K562 (cell line): Measurements from ENCODE around the gene POLRMT. TPM values are rescaled to one million over a fixed set of nuclear protein-coding genes. Genes with fewer than 3 reads are reported as not detected.
A peak's percentile ranks its signal among the peaks of the same experiment; 100 is the strongest.

ENCODE experiments used
- ARHGAP35 ChIP-seq: fragments of 450-650 bp; IDR thresholded peaks from 2 replicates; pipeline ENCODE4 v1.6.1; 2018; ENCODE audit not compliant: partially characterized antibody
- CBFB ChIP-seq: sonication (generic); formaldehyde crosslinking; IDR thresholded peaks from 2 replicates; pipeline ENCODE4 v1.4.0; 2020; ENCODE audit warnings: mild to moderate bottlenecking, missing genetic modification reagents
- CC2D1A ChIP-seq: fragments of 450-650 bp; IDR thresholded peaks from 2 replicates; pipeline ENCODE4 v1.6.1; 2017; ENCODE audit warnings: mild to moderate bottlenecking
- MLLT1 ChIP-seq, 2 experiments: fragments of 450-650 bp; IDR thresholded peaks; 2 replicates each; pipeline ENCODE4 v1.6.1; 2016
- MLX ChIP-seq, 2 experiments: fragments of 450-650 bp in 1 of 2; sonication (generic) in 1 of 2; formaldehyde crosslinking; conservative IDR thresholded peaks; 2 replicates each; pipeline versions ENCODE4 v1.4.0 to v1.8.1; 2020 to 2022; ENCODE audit warnings: mild to moderate bottlenecking in 1 of 2, missing genetic modification reagents in 1 of 2
- MYNN ChIP-seq, 2 experiments: sonication (generic); formaldehyde crosslinking in 1 of 2; IDR thresholded peaks; 2 replicates each; pipeline versions ENCODE4 v1.5.0 to v1.6.1; 2016 to 2020; ENCODE audit warnings: antibody characterized with exemption in 1 of 2, missing genetic modification reagents in 1 of 2
- NFE2 ChIP-seq: IDR thresholded peaks from 2 replicates; pipeline ENCODE4 v1.6.1; 2014; ENCODE audit warnings: antibody characterized with exemption, low read depth
- NFYB ChIP-seq: IDR thresholded peaks from 2 replicates; pipeline ENCODE4 v1.6.1; 2011; ENCODE audit warnings: mild to moderate bottlenecking, moderate library complexity; ENCODE audit not compliant: insufficient read length; ENCODE audit errors: extremely low read depth
- ZHX1 ChIP-seq: fragments of 150-350 bp; conservative IDR thresholded peaks from 2 replicates; pipeline ENCODE4 v1.6.1; 2014; ENCODE audit warnings: low read length
- ZNF212 ChIP-seq: fragments of 450-650 bp; formaldehyde crosslinking; IDR thresholded peaks from 2 replicates; pipeline ENCODE4 v1.4.0; 2020; ENCODE audit warnings: mild to moderate bottlenecking
- polyA plus RNA-seq, 8 experiments: library from polyadenylated mRNA; depleted of rRNA in 4 of 8; stranded (reverse) in 5 of 8; unstranded in 3 of 8; fragments of >200 nt; fragmentation: Nextera tagmentation in 2 of 8; fragmentation: Illumina TruSeq in 1 of 8; extraction: Ambion mirVana in 2 of 8; extraction: Trizol in 1 of 8; gene quantifications; 2 replicates each; pipeline versions ENCODE4 v1.2.1 to v1.2.3, GENCODE V29; 2011 to 2014; ENCODE audit warnings: inconsistent platforms in 1 of 8, missing spikeins in 1 of 8
- total RNA-seq, 7 experiments: library from RNA; depleted of rRNA in 6 of 7; stranded (reverse); fragments of >200 nt in 6 of 7; fragmentation: Illumina TruSeq in 2 of 7; extraction: Trizol in 2 of 7; gene quantifications; 2 replicates each; pipeline versions ENCODE4 v1.2.1 to v1.2.3, GENCODE V29; 2011 to 2021; ENCODE audit warnings: low replicate concordance in 1 of 7
- TF ChIP-seq, protein P1 (sequence below): sonication (generic); formaldehyde crosslinking; IDR thresholded peaks from 2 replicates; pipeline ENCODE4 v1.8.0; 2023; ENCODE audit warnings: missing genetic modification reagents, mild to moderate bottlenecking, borderline replicate concordance

The POLRMT gene
- total and polyA plus RNA-seq, 9 of the 15 experiments (the other 6 are each of a cell fraction or from before 2014, with no cell fraction given) = 30.3 to 144 (median 68.0) TPM

DNA sequence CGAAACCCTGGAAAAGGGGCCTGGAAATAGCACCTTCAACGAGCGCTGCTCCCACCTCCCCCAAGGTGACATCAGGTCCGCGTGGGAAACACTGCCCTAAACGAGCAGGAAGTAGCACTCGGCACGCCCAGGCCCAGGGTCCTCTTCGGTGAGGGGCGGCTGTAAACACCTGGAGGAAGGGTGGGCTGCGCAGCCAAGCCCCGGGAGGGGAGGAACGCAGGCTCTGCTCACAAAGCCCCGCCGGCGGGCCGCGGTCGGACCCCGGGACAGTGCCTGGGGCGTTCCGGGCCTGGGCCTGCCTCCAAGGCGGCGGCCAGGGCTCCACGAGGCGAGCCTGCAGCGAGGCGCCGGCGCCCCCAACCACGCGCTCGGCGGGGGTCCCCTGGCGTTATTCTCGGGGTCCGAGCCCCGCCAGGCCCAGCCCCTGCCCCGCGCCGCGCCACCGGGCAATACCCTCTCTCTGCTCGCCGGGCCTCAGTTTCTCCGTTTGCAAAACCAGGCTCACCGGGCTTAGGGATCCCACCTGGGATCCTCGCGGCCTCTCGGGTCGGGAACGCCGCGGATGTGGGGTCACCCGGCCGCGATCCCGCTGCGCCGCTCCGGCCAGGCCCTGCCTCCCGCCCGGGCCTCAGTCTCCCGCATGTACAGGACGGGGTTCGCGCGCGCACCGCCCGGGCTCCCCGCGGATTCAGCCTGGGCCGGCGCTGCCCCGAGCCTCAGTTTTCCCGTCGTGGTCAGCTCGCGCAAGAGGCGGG lies 29.0 kb upstream of the POLRMT start (continued):
- TF ChIP-seq MLX (CRISPR knock-in tag; conservative IDR thresholded peaks at IDR 0.05) = 0 out of 4 replicates have a peak, but pooled peaks of 1 of the 2 experiments have one; percentile 80
- no peak for TF ChIP-seq ZNF212 (CRISPR knock-in tag)
- no peak for TF ChIP-seq MYNN (IDR thresholded peaks at IDR 0.05)
- TF ChIP-seq MYNN (CRISPR knock-in tag; IDR thresholded peaks at IDR 0.05) = no peak
- no peak for TF ChIP-seq CBFB (CRISPR knock-in tag)
- TF ChIP-seq ARHGAP35 = no peak
- TF ChIP-seq, protein P1, sequence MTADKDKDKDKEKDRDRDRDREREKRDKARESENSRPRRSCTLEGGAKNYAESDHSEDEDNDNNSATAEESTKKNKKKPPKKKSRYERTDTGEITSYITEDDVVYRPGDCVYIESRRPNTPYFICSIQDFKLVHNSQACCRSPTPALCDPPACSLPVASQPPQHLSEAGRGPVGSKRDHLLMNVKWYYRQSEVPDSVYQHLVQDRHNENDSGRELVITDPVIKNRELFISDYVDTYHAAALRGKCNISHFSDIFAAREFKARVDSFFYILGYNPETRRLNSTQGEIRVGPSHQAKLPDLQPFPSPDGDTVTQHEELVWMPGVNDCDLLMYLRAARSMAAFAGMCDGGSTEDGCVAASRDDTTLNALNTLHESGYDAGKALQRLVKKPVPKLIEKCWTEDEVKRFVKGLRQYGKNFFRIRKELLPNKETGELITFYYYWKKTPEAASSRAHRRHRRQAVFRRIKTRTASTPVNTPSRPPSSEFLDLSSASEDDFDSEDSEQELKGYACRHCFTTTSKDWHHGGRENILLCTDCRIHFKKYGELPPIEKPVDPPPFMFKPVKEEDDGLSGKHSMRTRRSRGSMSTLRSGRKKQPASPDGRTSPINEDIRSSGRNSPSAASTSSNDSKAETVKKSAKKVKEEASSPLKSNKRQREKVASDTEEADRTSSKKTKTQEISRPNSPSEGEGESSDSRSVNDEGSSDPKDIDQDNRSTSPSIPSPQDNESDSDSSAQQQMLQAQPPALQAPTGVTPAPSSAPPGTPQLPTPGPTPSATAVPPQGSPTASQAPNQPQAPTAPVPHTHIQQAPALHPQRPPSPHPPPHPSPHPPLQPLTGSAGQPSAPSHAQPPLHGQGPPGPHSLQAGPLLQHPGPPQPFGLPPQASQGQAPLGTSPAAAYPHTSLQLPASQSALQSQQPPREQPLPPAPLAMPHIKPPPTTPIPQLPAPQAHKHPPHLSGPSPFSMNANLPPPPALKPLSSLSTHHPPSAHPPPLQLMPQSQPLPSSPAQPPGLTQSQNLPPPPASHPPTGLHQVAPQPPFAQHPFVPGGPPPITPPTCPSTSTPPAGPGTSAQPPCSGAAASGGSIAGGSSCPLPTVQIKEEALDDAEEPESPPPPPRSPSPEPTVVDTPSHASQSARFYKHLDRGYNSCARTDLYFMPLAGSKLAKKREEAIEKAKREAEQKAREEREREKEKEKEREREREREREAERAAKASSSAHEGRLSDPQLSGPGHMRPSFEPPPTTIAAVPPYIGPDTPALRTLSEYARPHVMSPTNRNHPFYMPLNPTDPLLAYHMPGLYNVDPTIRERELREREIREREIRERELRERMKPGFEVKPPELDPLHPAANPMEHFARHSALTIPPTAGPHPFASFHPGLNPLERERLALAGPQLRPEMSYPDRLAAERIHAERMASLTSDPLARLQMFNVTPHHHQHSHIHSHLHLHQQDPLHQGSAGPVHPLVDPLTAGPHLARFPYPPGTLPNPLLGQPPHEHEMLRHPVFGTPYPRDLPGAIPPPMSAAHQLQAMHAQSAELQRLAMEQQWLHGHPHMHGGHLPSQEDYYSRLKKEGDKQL (CRISPR knock-in tag) = no peak
- no peak for TF ChIP-seq CC2D1A
- no peak for TF ChIP-seq ZHX1
- no peak for TF ChIP-seq NFYB
- no peak for TF ChIP-seq NFE2
- no peak for TF ChIP-seq MLLT1 (IDR thresholded peaks at IDR 0.05)
